Panc1 (cell line): Measurements from ENCODE around the gene SKIC3. TPM values are rescaled to one million over a fixed set of nuclear protein-coding genes. Genes with fewer than 3 reads are reported as not detected.
A peak's percentile ranks its signal among the peaks of the same experiment; 100 is the strongest.

Experiments
- ATAC-seq: fragments of 200-7000 bp; cut with Tn5 transposase; 2 replicates; pipeline ENCODE4 v1.9.1; 2020; ENCODE audit warnings: mild to moderate bottlenecking, moderate library complexity
- BruUV-seq: library from RNA; stranded (reverse); fragments of 400-500 nt; replicated peaks from 2 replicates; lab custom pipeline; 2021; lab: Mats Ljungman, UMichigan
- CTCF ChIA-PET: fragments of 300-600 bp; sonication (Branson Sonifier 250); formaldehyde crosslinking; loops from one replicate; lab custom pipeline; 2022; ENCODE audit warnings: antibody characterized with exemption; lab: Charles Lee
- POLR2A ChIA-PET: fragments of 300-600 bp; sonication (Branson Sonifier 250); formaldehyde crosslinking; loops from one replicate; lab custom pipeline; 2022; ENCODE audit warnings: antibody characterized with exemption; lab: Charles Lee
- DNase-seq: peaks from one replicate; pipeline ENCODE4 v3.0.0-alpha.2; 2010; ENCODE audit warnings: low read depth, low spot score
- H3K27ac ChIP-seq: 2 replicates; pipeline ENCODE4 v1.5.1; 2011; ENCODE audit warnings: mild to moderate bottlenecking, low read length, inconsistent platforms
- H3K27me3 ChIP-seq: fragments of 200-500 bp; sonication (Bioruptor generic); 2 replicates; pipeline ENCODE4 v1.6.0; 2014; ENCODE audit warnings: low read length, inconsistent platforms; ENCODE audit not compliant: control insufficient read depth, insufficient read depth
- H3K36me3 ChIP-seq: fragments of 200-500 bp; sonication (Bioruptor generic); 2 replicates; pipeline ENCODE4 v1.5.1; 2014; ENCODE audit warnings: inconsistent platforms, mild to moderate bottlenecking, low read length, moderate library complexity; ENCODE audit not compliant: control insufficient read depth, insufficient read depth
- H3K4me1 ChIP-seq: 2 replicates; pipeline ENCODE4 v1.5.1; 2011; ENCODE audit warnings: inconsistent platforms, mild to moderate bottlenecking, low read length, moderate library complexity; ENCODE audit not compliant: control insufficient read depth, insufficient read depth
- H3K4me3 ChIP-seq, 2 experiments: 2 replicates each; pipeline ENCODE4 v1.5.1; 2011 to 2012; ENCODE audit warnings: low read depth in 2 of 2, low read length in 2 of 2, mild to moderate bottlenecking in 2 of 2, inconsistent platforms in 1 of 2, moderate library complexity in 1 of 2
- H3K9me3 ChIP-seq: fragments of 200-500 bp; sonication (Bioruptor generic); 2 replicates; pipeline ENCODE4 v1.5.1; 2014; ENCODE audit warnings: low read depth, mild to moderate bottlenecking, inconsistent platforms, low read length, moderate library complexity; ENCODE audit not compliant: control insufficient read depth, insufficient read depth
- CTCF ChIP-seq: fragments of 450-650 bp; IDR thresholded peaks from 2 replicates; pipeline ENCODE4 v1.5.1; 2017; ENCODE audit warnings: mild to moderate bottlenecking
- POLR2AphosphoS5 ChIP-seq: IDR thresholded peaks from 2 replicates; pipeline ENCODE4 v1.6.1; 2012; ENCODE audit warnings: mild to moderate bottlenecking, low read depth, low read length, moderate library complexity
- REST ChIP-seq, 2 experiments: IDR thresholded peaks; 2 replicates each; pipeline ENCODE4 v1.6.1; 2011 to 2012; ENCODE audit warnings: low read depth in 2 of 2, control low read depth in 1 of 2, low read length in 1 of 2, mild to moderate bottlenecking in 1 of 2, moderate library complexity in 1 of 2; ENCODE audit not compliant: insufficient read depth in 1 of 2
- SIN3A ChIP-seq: IDR thresholded peaks from 2 replicates; pipeline ENCODE4 v1.6.1; 2012; ENCODE audit warnings: low read depth, mild to moderate bottlenecking, low read length, moderate library complexity, borderline replicate concordance; ENCODE audit not compliant: insufficient read depth
- TCF7L2 ChIP-seq: IDR thresholded peaks from 2 replicates; pipeline ENCODE4 v1.6.1; 2011; ENCODE audit warnings: mild to moderate bottlenecking, low read depth, low read length, inconsistent platforms
- in situ Hi-C: cut with HindIII; loops from 2 replicates; pipeline ENCODE4 v1.10.0; 2016; ENCODE audit warnings: low sequenced_read_pairs, low pct_unique_long_range_greater_than_20kb
- intact Hi-C: fragments of 100-400 bp; cut with micrococcal nuclease; formaldehyde crosslinking; loops from one replicate; pipeline ENCODE4 v1.10.0; 2022; ENCODE audit not compliant: unreplicated experiment
- total RNA-seq: library from RNA; stranded (reverse); gene quantifications from one replicate; pipeline ENCODE4 v1.2.1, GENCODE V29; 2021; ENCODE audit not compliant: unreplicated experiment

SKIC3 gene
- total RNA-seq, 1 experiment from 2014 or later = 69.1 TPM

- no peaks in the 10 kb centered on the region for H3K4me1 ChIP-seq
- ATAC-seq (no peak), DNase-seq (no peak)
- H3K36me3 ChIP-seq = peaks cover 11% of the 10 kb centered on the region
- TF ChIP-seq TCF7L2 (no peak), SIN3A (no peak), REST (IDR thresholded peaks at IDR 0.05; ENCODE audit: insufficient read depth in 1 of 2, low read depth in 2 of 2, low read length in 1 of 2) (no peak), CTCF (no peak)
- no peak overlapping the region for H3K4me3 ChIP-seq
- intact Hi-C loops = no loop called here
- H3K9me3 ChIP-seq = no peaks in the 10 kb centered on the region
- BruUV-seq = TSS peak; percentile 32
- no peak overlapping the region for H3K27ac ChIP-seq
- POLR2A ChIA-PET = no interaction called here
- CTCF ChIA-PET = no interaction called here
- in situ Hi-C loops = no loop called here
- no peaks in the 10 kb centered on the region for H3K27me3 ChIP-seq
Observed at GRCh38 chr5:95533761-95534160, 21.0 kb downstream of the SKIC3 start.

GRCh38 chr5:95533106-95533505, 21.7 kb downstream of the SKIC3 start:
- Histone ChIP-seq H3K27me3 (no peaks in the 10 kb centered on the region), H3K9me3 (no peaks in the 10 kb centered on the region), H3K27ac (no peak overlapping the region), H3K36me3 (peaks cover 11% of the 10 kb centered on the region), H3K4me3 (no peak overlapping the region), H3K4me1 (no peaks in the 10 kb centered on the region)
- no TSS peak for BruUV-seq
- TF ChIP-seq POLR2AphosphoS5 (no peak), CTCF (no peak)
- ChIA-PET CTCF (no interaction called here), POLR2A (no interaction called here)
- ATAC-seq (no peak), DNase-seq (no peak)
- intact Hi-C loops (no loop called here), in situ Hi-C loops (no loop called here)

- in situ Hi-C loops = no loop called here
- POLR2A ChIA-PET = no interaction called here
- Histone ChIP-seq H3K36me3 (peaks cover 18% of the 10 kb centered on the region), H3K9me3 (no peaks in the 10 kb centered on the region), H3K4me1 (no peaks in the 10 kb centered on the region), H3K27me3 (no peaks in the 10 kb centered on the region), H3K4me3 (no peak overlapping the region), H3K27ac (no peak overlapping the region)
- DNase-seq = no peak
- intact Hi-C loops = no loop called here
- CTCF ChIA-PET = no interaction called here
- no peak for ATAC-seq
- no TSS peak for BruUV-seq
- TF ChIP-seq POLR2AphosphoS5 (no peak), SIN3A (no peak), TCF7L2 (no peak), CTCF (no peak), REST (IDR thresholded peaks at IDR 0.05; ENCODE audit: insufficient read depth in 1 of 2, low read depth in 2 of 2, low read length in 1 of 2) (no peak)
Observed at GRCh38 chr5:95532415-95532814, 22.4 kb downstream of the SKIC3 start.
